WTC11 (cell line): ENCODE data around the gene MTUS2. TPM values are rescaled to one million over a fixed set of nuclear protein-coding genes. Genes with fewer than 3 reads are reported as not detected.
A peak's percentile ranks its signal among the peaks of the same experiment; 100 is the strongest.

Experiments
- ATAC-seq: fragments of 200-7000 bp; cut with Tn5 transposase; 2 replicates; pipeline ENCODE4 v1.10.0; 2021; ENCODE audit warnings: mild to moderate bottlenecking, moderate library complexity
- CTCF ChIA-PET: fragments of 300-600 bp; sonication (Branson Sonifier 250); formaldehyde crosslinking; loops from one replicate; lab custom pipeline; 2021; ENCODE audit warnings: antibody characterized with exemption; lab: Charles Lee
- POLR2A ChIA-PET: fragments of 350-600 bp; sonication (Branson Sonifier 250); formaldehyde crosslinking; loops from one replicate; lab custom pipeline; 2021; ENCODE audit warnings: antibody characterized with exemption; lab: Charles Lee
- DNase-seq: peaks from one replicate; pipeline ENCODE4 v3.0.0; 2021; ENCODE audit warnings: low spot score
- H3K27ac Mint-ChIP-seq: 2 replicates; pipeline ENCODE4 v1.8.0; 2021; ENCODE audit warnings: mixed read lengths
- H3K27me3 Mint-ChIP-seq: 2 replicates; pipeline ENCODE4 v1.8.0; 2021; ENCODE audit warnings: low read depth, mild to moderate bottlenecking, moderate library complexity, mixed read lengths
- H3K36me3 Mint-ChIP-seq: 2 replicates; pipeline ENCODE4 v1.8.0; 2021; ENCODE audit warnings: mixed read lengths
- H3K4me1 Mint-ChIP-seq: 2 replicates; pipeline ENCODE4 v1.8.0; 2022; ENCODE audit warnings: mixed read lengths
- H3K4me3 Mint-ChIP-seq: 2 replicates; pipeline ENCODE4 v1.8.0; 2021; ENCODE audit warnings: mild to moderate bottlenecking, moderate library complexity, mixed read lengths
- H3K9me3 Mint-ChIP-seq: 2 replicates; pipeline ENCODE4 v1.8.0; 2021; ENCODE audit warnings: mixed read lengths
- ATF1 ChIP-seq: sonication (generic); formaldehyde crosslinking; IDR thresholded peaks from 2 replicates; pipeline ENCODE4 v1.8.1; 2023; ENCODE audit warnings: mild to moderate bottlenecking, moderate library complexity, missing genetic modification reagents
- ATF3 ChIP-seq: sonication (generic); formaldehyde crosslinking; conservative IDR thresholded peaks from 2 replicates; pipeline ENCODE4 v1.8.1; 2022; ENCODE audit warnings: mild to moderate bottlenecking, missing genetic modification reagents
- E2F4 ChIP-seq: sonication (generic); formaldehyde crosslinking; IDR thresholded peaks from 2 replicates; pipeline ENCODE4 v1.8.1; 2022; ENCODE audit warnings: low read depth, mild to moderate bottlenecking, moderate library complexity, missing genetic modification reagents, borderline replicate concordance
- ELF4 ChIP-seq: sonication (generic); formaldehyde crosslinking; IDR thresholded peaks from 2 replicates; pipeline ENCODE4 v1.8.1; 2022; ENCODE audit warnings: low read depth, mild to moderate bottlenecking, moderate library complexity, missing genetic modification reagents
- FOXP4 ChIP-seq: sonication (generic); formaldehyde crosslinking; IDR thresholded peaks from 2 replicates; pipeline ENCODE4 v1.8.0; 2022; ENCODE audit warnings: mild to moderate bottlenecking, missing genetic modification reagents
- GRHL2 ChIP-seq: fragments of 250-450 bp; sonication (Bioruptor Pico); IDR thresholded peaks from 2 replicates; pipeline ENCODE4 v1.8.0; 2022; ENCODE audit warnings: mild to moderate bottlenecking, moderate library complexity; ENCODE audit not compliant: insufficient replicate concordance, severe bottlenecking
- GTF2I ChIP-seq: fragments of 250-450 bp; sonication (Bioruptor Pico); conservative IDR thresholded peaks from 2 replicates; pipeline ENCODE4 v1.4.0; 2021; ENCODE audit warnings: mild to moderate bottlenecking
- HMGA2 ChIP-seq: fragments of 250-450 bp; sonication (Bioruptor Pico); IDR thresholded peaks from 2 replicates; pipeline ENCODE4 v1.4.0; 2021; ENCODE audit warnings: mild to moderate bottlenecking, moderate library complexity
- IRF1 ChIP-seq: sonication (generic); formaldehyde crosslinking; IDR thresholded peaks from 2 replicates; pipeline ENCODE4 v1.8.0; 2023; ENCODE audit warnings: missing genetic modification reagents
- MAX ChIP-seq: sonication (generic); formaldehyde crosslinking; IDR thresholded peaks from 2 replicates; pipeline ENCODE4 v1.8.0; 2022; ENCODE audit warnings: mild to moderate bottlenecking, missing genetic modification reagents
- MXD4 ChIP-seq: fragments of 250-450 bp; sonication (Bioruptor Pico); IDR thresholded peaks from 2 replicates; pipeline ENCODE4 v1.8.0; 2021; ENCODE audit warnings: mild to moderate bottlenecking, moderate library complexity, borderline replicate concordance
- NFATC4 ChIP-seq: fragments of 250-450 bp; sonication (Bioruptor Pico); IDR thresholded peaks from 2 replicates; pipeline ENCODE4 v1.9.0; 2021; ENCODE audit warnings: mild to moderate bottlenecking
- NFE2L1 ChIP-seq: sonication (generic); formaldehyde crosslinking; IDR thresholded peaks from 2 replicates; pipeline ENCODE4 v1.8.1; 2023; ENCODE audit warnings: missing genetic modification reagents
- NR2C2 ChIP-seq: sonication (generic); formaldehyde crosslinking; IDR thresholded peaks from 2 replicates; pipeline ENCODE4 v1.8.0; 2022; ENCODE audit warnings: mild to moderate bottlenecking, missing genetic modification reagents
- PRDM15 ChIP-seq: sonication (generic); formaldehyde crosslinking; IDR thresholded peaks from 2 replicates; pipeline ENCODE4 v1.8.0; 2022; ENCODE audit warnings: missing genetic modification reagents
- SMAD3 ChIP-seq: sonication (generic); formaldehyde crosslinking; IDR thresholded peaks from 2 replicates; pipeline ENCODE4 v1.8.0; 2022; ENCODE audit warnings: missing genetic modification reagents, mild to moderate bottlenecking, borderline replicate concordance
- SOX15 ChIP-seq: fragments of 250-450 bp; sonication (Bioruptor Pico); IDR thresholded peaks from 2 replicates; pipeline ENCODE4 v1.9.0; 2021; ENCODE audit warnings: mild to moderate bottlenecking
- SP1 ChIP-seq: sonication (generic); formaldehyde crosslinking; conservative IDR thresholded peaks from 2 replicates; pipeline ENCODE4 v1.8.1; 2022; ENCODE audit warnings: missing genetic modification reagents
- TEAD4 ChIP-seq: sonication (generic); formaldehyde crosslinking; IDR thresholded peaks from 2 replicates; pipeline ENCODE4 v1.8.0; 2022; ENCODE audit warnings: mild to moderate bottlenecking, missing genetic modification reagents
- ZBTB21 ChIP-seq: sonication (generic); formaldehyde crosslinking; IDR thresholded peaks from 2 replicates; pipeline ENCODE4 v1.8.1; 2023; ENCODE audit warnings: mild to moderate bottlenecking, missing genetic modification reagents, borderline replicate concordance
- ZNF232 ChIP-seq: sonication (generic); formaldehyde crosslinking; IDR thresholded peaks from 2 replicates; pipeline ENCODE4 v1.8.0; 2022; ENCODE audit warnings: mild to moderate bottlenecking, missing genetic modification reagents
- ZNF396 ChIP-seq: fragments of 250-450 bp; sonication (Bioruptor Pico); IDR thresholded peaks from 2 replicates; pipeline ENCODE4 v1.8.0; 2021; ENCODE audit warnings: mild to moderate bottlenecking, moderate library complexity, borderline replicate concordance
- ZNF423 ChIP-seq: fragments of 250-450 bp; sonication (Bioruptor Pico); IDR thresholded peaks from 2 replicates; pipeline ENCODE4 v2.1.2; 2022; ENCODE audit warnings: mild to moderate bottlenecking, moderate library complexity
- ZNF512 ChIP-seq: sonication (generic); formaldehyde crosslinking; IDR thresholded peaks from 2 replicates; pipeline ENCODE4 v1.8.1; 2022; ENCODE audit warnings: missing genetic modification reagents, borderline replicate concordance
- total RNA-seq: library from RNA; stranded (reverse); gene quantifications from 3 replicates; pipeline ENCODE4 v1.2.3, GENCODE V29; 2021

MTUS2 gene
- total RNA-seq, 1 experiment from 2014 or later, result 0.22 TPM

- H3K4me3 Mint-ChIP-seq, result no peak overlapping the region
- H3K27ac Mint-ChIP-seq, result 0 out of 2 replicates have a peak overlapping the region, but pooled peaks have one; percentile 19
- H3K27me3 Mint-ChIP-seq, result no peaks in the 10 kb centered on the region
- DNase-seq (no peak), ATAC-seq (no peak)
- CTCF ChIA-PET, result interaction anchor here (1.8 kb wide), 1 partner anchor 171 kb away, joined by 6 read pairs; no protein-coding TSS in a partner anchor
- H3K4me1 Mint-ChIP-seq, result peaks cover 39% of the 10 kb centered on the region
- no peaks in the 10 kb centered on the region for H3K9me3 Mint-ChIP-seq
- TF ChIP-seq ZNF423 (CRISPR knock-in tag) (no peak), SMAD3 (CRISPR knock-in tag) (no peak), GRHL2 (no peak), NFE2L1 (no peak), HMGA2 (no peak), TEAD4 (CRISPR knock-in tag) (no peak), ZNF396 (CRISPR knock-in tag) (no peak), SP1 (CRISPR knock-in tag) (no peak), FOXP4 (no peak), MXD4 (CRISPR knock-in tag) (no peak), E2F4 (CRISPR knock-in tag) (no peak), ZNF232 (no peak), GTF2I (CRISPR knock-in tag) (no peak), MAX (no peak), SOX15 (CRISPR knock-in tag) (no peak), ELF4 (CRISPR knock-in tag) (no peak), NFATC4 (no peak), ZBTB21 (CRISPR knock-in tag) (no peak)
- POLR2A ChIA-PET, result no interaction called here
- H3K36me3 Mint-ChIP-seq, result peaks cover 37% of the 10 kb centered on the region
Measured at GRCh38 chr13:29536853-29537252, 716.7 kb downstream of the MTUS2 start.

GRCh38 chr13:29537736-29538651, 717.9 kb downstream of the MTUS2 start:
- H3K36me3 Mint-ChIP-seq, result peaks cover 29% of the 10 kb centered on the region
- ATAC-seq (0 out of 2 replicates have a peak, but pooled peaks have one; percentile 32), DNase-seq (no peak)
- ChIA-PET POLR2A (interaction anchor here (0.9 kb wide), 1 partner anchor 58 kb away, joined by 3 read pairs; the partner anchor contains the start of gene SLC7A1), CTCF (interaction anchor here (1.8 kb wide), 1 partner anchor 170 kb away, joined by 6 read pairs; no protein-coding TSS in a partner anchor)
- H3K4me3 Mint-ChIP-seq, result no peak overlapping the region
- H3K27me3 Mint-ChIP-seq, result no peaks in the 10 kb centered on the region
- peak overlapping the region; percentile 64 for H3K27ac Mint-ChIP-seq
- no peaks in the 10 kb centered on the region for H3K9me3 Mint-ChIP-seq
- H3K4me1 Mint-ChIP-seq, result peaks cover 39% of the 10 kb centered on the region
- TF ChIP-seq ATF1 (CRISPR knock-in tag), result no peak
- no peak for TF ChIP-seq ATF3 (CRISPR knock-in tag)
- TF ChIP-seq E2F4 (CRISPR knock-in tag), result no peak
- no peak for TF ChIP-seq PRDM15 (CRISPR knock-in tag)
- no peak for TF ChIP-seq IRF1 (CRISPR knock-in tag)
- TF ChIP-seq NR2C2 (CRISPR knock-in tag), result no peak
- no peak for TF ChIP-seq ZNF512
